DOHH2 (cell line): Measurements from ENCODE around the gene MED12L.
"Not testable (repeated sequence)": the region's sequence is repeated elsewhere in the genome, so short reads cannot be mapped to it uniquely, and the experiment has no call there.

Experiments used
- H3F3A ChIP-seq: fragments of 200-600 bp; sonication (generic), shearing (Covaris generic); 2 replicates; pipeline ENCODE4 v1.6.0; 2016; ENCODE audit warnings: antibody characterized with exemption, mild to moderate bottlenecking; ENCODE audit not compliant: control insufficient read depth, insufficient read depth
- H3K27ac ChIP-seq: fragments of 200-600 bp; sonication (generic); 2 replicates; pipeline ENCODE4 v1.5.1; 2014; ENCODE audit warnings: low read depth, mild to moderate bottlenecking, low read length, moderate library complexity
- H3K27me3 ChIP-seq: fragments of 200-600 bp; sonication (generic); 2 replicates; pipeline ENCODE4 v1.6.1; 2014; ENCODE audit warnings: mild to moderate bottlenecking, low read length, mixed read lengths; ENCODE audit not compliant: control insufficient read depth
- H3K36me3 ChIP-seq: fragments of 200-600 bp; sonication (generic); 2 replicates; pipeline ENCODE4 v1.6.1; 2014; ENCODE audit warnings: mild to moderate bottlenecking, low read length, moderate library complexity, mixed read lengths; ENCODE audit not compliant: control insufficient read depth
- H3K4me1 ChIP-seq: fragments of 200-600 bp; sonication (generic); 2 replicates; pipeline ENCODE4 v1.6.1; 2014; ENCODE audit warnings: mild to moderate bottlenecking, low read length, mixed read lengths; ENCODE audit not compliant: control insufficient read depth
- H3K4me2 ChIP-seq: fragments of 200-600 bp; sonication (generic); 2 replicates; pipeline ENCODE4 v1.6.0; 2014; ENCODE audit warnings: mild to moderate bottlenecking, low read length, moderate library complexity
- H3K4me3 ChIP-seq: fragments of 200-600 bp; sonication (generic); 2 replicates; pipeline ENCODE4 v1.5.1; 2014; ENCODE audit warnings: mild to moderate bottlenecking, low read length, mixed read lengths
- H3K79me2 ChIP-seq: fragments of 200-600 bp; sonication (generic); 2 replicates; pipeline ENCODE4 v1.6.1; 2014; ENCODE audit warnings: mild to moderate bottlenecking, low read length, mixed read lengths; ENCODE audit not compliant: control insufficient read depth
- H3K9me2 ChIP-seq: fragments of 200-600 bp; sonication (generic); replicated peaks from 2 replicates; pipeline ENCODE4 v1.6.1; 2014; ENCODE audit warnings: mild to moderate bottlenecking, low read length, mixed read lengths; ENCODE audit not compliant: control insufficient read depth
- H3K9me3 ChIP-seq: fragments of 200-600 bp; sonication (generic); 2 replicates; pipeline ENCODE4 v1.6.1; 2014; ENCODE audit warnings: antibody characterized with exemption, low read length, mixed read lengths; ENCODE audit not compliant: control insufficient read depth, insufficient read depth
- H4K20me1 ChIP-seq: fragments of 200-600 bp; sonication (generic); 2 replicates; pipeline ENCODE4 v1.6.0; 2014; ENCODE audit warnings: low read depth, mild to moderate bottlenecking, antibody characterized with exemption, low read length, moderate library complexity; ENCODE audit not compliant: control insufficient read depth, insufficient read depth
- EZH2phosphoT487 ChIP-seq: fragments of 200-600 bp; sonication (generic); IDR thresholded peaks from 2 replicates; pipeline ENCODE4 v1.6.1; 2017; ENCODE audit warnings: borderline replicate concordance, mild to moderate bottlenecking, antibody characterized with exemption, low read length, moderate library complexity, mixed read lengths
- TF ChIP-seq, protein P1 (sequence below): fragments of 200-600 bp; sonication (generic); IDR thresholded peaks from one replicate; pipeline ENCODE4 v1.5.1; 2014; ENCODE audit warnings: antibody characterized with exemption, mild to moderate bottlenecking, low read depth, low read length; ENCODE audit not compliant: poor library complexity, severe bottlenecking

MED12L gene

DNA sequence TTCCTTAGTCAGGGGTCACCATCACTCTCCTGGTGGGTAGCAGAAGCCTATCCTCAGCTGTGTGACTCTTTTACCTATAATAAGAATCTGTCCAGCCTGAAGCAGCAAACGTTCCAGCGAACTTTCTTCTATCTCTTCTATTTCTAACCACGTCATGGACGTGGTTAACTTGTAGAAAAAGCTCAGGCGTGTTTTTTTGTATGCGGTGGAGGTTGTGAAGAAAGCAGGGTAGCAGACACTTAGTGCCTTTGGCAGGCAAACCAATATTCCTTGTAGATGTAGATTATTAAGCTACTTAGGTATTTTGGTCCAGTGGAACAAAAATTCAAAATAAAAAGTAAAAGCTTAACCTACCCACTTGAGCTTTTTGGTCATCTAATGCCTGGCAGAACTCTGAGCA, 149.4 kb downstream of the MED12L start:
- TF ChIP-seq, protein P1, sequence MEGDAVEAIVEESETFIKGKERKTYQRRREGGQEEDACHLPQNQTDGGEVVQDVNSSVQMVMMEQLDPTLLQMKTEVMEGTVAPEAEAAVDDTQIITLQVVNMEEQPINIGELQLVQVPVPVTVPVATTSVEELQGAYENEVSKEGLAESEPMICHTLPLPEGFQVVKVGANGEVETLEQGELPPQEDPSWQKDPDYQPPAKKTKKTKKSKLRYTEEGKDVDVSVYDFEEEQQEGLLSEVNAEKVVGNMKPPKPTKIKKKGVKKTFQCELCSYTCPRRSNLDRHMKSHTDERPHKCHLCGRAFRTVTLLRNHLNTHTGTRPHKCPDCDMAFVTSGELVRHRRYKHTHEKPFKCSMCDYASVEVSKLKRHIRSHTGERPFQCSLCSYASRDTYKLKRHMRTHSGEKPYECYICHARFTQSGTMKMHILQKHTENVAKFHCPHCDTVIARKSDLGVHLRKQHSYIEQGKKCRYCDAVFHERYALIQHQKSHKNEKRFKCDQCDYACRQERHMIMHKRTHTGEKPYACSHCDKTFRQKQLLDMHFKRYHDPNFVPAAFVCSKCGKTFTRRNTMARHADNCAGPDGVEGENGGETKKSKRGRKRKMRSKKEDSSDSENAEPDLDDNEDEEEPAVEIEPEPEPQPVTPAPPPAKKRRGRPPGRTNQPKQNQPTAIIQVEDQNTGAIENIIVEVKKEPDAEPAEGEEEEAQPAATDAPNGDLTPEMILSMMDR, result no peak
- no peak for TF ChIP-seq EZH2phosphoT487
- Histone ChIP-seq H3K4me1 (peaks cover 11% of the 10 kb centered on the region), H4K20me1 (no peaks in the 10 kb centered on the region), H3K9me2 (no peaks in the 10 kb centered on the region), H3K27me3 (no peaks in the 10 kb centered on the region), H3K4me2 (no peak overlapping the region), H3F3A (no peaks in the 10 kb centered on the region), H3K79me2 (no peaks in the 10 kb centered on the region), H3K9me3 (no peaks in the 10 kb centered on the region), H3K27ac (no peak overlapping the region), H3K36me3 (no peaks in the 10 kb centered on the region), H3K4me3 (no peak overlapping the region)

DNA sequence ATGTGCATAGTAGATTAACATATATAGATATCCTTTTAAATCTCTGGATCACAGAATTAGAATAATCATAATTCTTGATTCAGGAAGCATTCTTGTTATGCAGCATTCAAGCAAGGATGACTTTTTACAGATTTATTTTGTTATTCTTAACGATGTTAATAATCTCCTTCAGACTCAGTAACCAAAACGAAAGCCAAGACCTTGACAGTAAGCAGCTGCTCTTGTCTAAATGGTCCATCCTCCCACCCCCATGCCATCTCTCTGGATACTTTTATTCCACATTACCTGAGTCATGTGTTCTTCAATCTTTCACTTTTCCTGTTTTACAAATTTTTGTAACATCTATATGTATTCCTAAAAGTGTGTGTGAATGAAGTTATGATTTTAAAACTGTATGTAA, 150.9 kb downstream of the MED12L start:
- no peaks in the 10 kb centered on the region for H3K79me2 ChIP-seq
- H3F3A ChIP-seq, result no peaks in the 10 kb centered on the region
- H3K4me3 ChIP-seq, result no peak overlapping the region
- TF ChIP-seq EZH2phosphoT487, result no peak
- TF ChIP-seq, protein P1, result no peak
- H3K36me3 ChIP-seq, result no peaks in the 10 kb centered on the region
- H3K4me2 ChIP-seq, result no peak overlapping the region
- H3K9me2 ChIP-seq, result no peaks in the 10 kb centered on the region
- no peaks in the 10 kb centered on the region for H3K4me1 ChIP-seq
- no peaks in the 10 kb centered on the region for H4K20me1 ChIP-seq
- H3K27ac ChIP-seq, result no peak overlapping the region
- no peaks in the 10 kb centered on the region for H3K9me3 ChIP-seq
- H3K27me3 ChIP-seq, result no peaks in the 10 kb centered on the region

DNA sequence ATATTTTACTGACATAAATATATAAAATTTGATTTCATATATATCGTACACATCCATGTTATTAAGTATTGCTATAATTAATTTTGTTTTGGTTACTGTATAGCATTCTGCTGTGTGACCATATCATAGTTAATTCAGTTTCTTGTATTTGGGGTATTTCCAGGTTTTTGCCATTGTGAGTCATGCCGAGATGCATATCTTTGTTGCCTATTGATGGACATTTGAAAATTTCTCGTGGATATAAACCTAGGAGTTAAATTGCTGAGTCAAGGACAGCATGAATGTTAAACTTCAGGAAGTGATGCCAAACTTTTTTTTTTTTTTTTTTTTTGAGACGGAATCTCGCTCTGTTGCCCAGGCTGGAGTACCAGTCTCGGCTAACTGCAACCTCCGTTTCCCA, 151.3 kb downstream of the MED12L start:
- no peak overlapping the region for H3K4me3 ChIP-seq
- no peaks in the 10 kb centered on the region for H3K4me1 ChIP-seq
- no peaks in the 10 kb centered on the region for H3K36me3 ChIP-seq
- H3K4me2 ChIP-seq, result no peak overlapping the region
- H3K9me2 ChIP-seq, result no peaks in the 10 kb centered on the region
- TF ChIP-seq, protein P1, result no peak
- no peak for TF ChIP-seq EZH2phosphoT487
- H3K27me3 ChIP-seq, result no peaks in the 10 kb centered on the region
- no peaks in the 10 kb centered on the region for H3K79me2 ChIP-seq
- H3K27ac ChIP-seq, result no peak overlapping the region
- no peaks in the 10 kb centered on the region for H4K20me1 ChIP-seq
- H3K9me3 ChIP-seq, result no peaks in the 10 kb centered on the region
- H3F3A ChIP-seq, result no peaks in the 10 kb centered on the region

DNA sequence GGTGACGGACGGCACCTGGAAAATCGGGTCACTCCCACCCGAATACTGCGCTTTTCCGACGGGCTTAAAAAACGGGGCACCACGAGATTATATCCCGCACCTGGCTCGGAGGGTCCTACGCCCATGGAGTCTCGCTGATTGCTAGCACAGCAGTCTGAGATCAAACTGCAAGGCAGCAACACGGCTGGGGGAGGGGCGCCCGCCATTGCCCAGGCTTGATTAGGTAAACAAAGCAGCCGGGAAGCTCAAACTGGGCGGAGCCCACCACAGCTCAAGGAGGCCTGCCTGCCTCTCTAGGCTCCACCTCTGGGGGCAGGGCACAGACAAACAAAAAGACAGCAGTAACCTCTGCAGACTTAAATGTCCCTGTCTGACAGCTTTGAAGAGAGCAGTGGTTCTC, 156.5 kb downstream of the MED12L start:
- not testable (repeated sequence) for H3K36me3 ChIP-seq, H3K79me2 ChIP-seq, H3K27ac ChIP-seq, H3K4me2 ChIP-seq, H3K9me2 ChIP-seq, H3K4me1 ChIP-seq, H3F3A ChIP-seq, H3K4me3 ChIP-seq, H3K27me3 ChIP-seq, H3K9me3 ChIP-seq, H4K20me1 ChIP-seq
